PC-9 (cell line): Measurements from ENCODE around the gene CTNS. TPM values are rescaled to one million over a fixed set of nuclear protein-coding genes. Genes with fewer than 3 reads are reported as not detected.

ENCODE experiments used
- BruUV-seq: library from RNA; stranded (reverse); fragments of 400-500 nt; replicated peaks from 2 replicates; lab custom pipeline; 2021; lab: Mats Ljungman, UMichigan
- CTCF ChIA-PET: fragments of 300-600 bp; sonication (Branson Sonifier 250); formaldehyde crosslinking; loops from one replicate; lab custom pipeline; 2022; ENCODE audit warnings: antibody characterized with exemption; lab: Charles Lee
- POLR2A ChIA-PET: fragments of 300-600 bp; sonication (Branson Sonifier 250); formaldehyde crosslinking; loops from one replicate; lab custom pipeline; 2022; ENCODE audit warnings: antibody characterized with exemption; ENCODE audit not compliant: unreplicated experiment; lab: Charles Lee
- DNase-seq, 2 experiments: peaks; one replicate each; pipeline versions ENCODE4 v3.0.0 to v3.0.0-alpha.2; 2015 to 2022; ENCODE audit warnings: mixed read lengths in 1 of 2
- H2AFZ ChIP-seq: fragments of 200-600 bp; sonication (generic); 2 replicates; pipeline ENCODE4 v1.8.1; 2017; ENCODE audit warnings: antibody characterized with exemption
- H3F3A ChIP-seq: fragments of 200-600 bp; sonication (generic); 2 replicates; pipeline ENCODE4 v1.8.1; 2017; ENCODE audit warnings: antibody characterized with exemption, mild to moderate bottlenecking, low read depth; ENCODE audit not compliant: insufficient read depth
- H3K27ac ChIP-seq: fragments of 200-600 bp; sonication (generic); 2 replicates; pipeline ENCODE4 v1.6.1; 2016; ENCODE audit warnings: mixed run types
- H3K27me3 ChIP-seq: fragments of 200-600 bp; sonication (generic); 2 replicates; pipeline ENCODE4 v1.6.1; 2016; ENCODE audit warnings: low read depth, mixed run types; ENCODE audit not compliant: insufficient read depth
- H3K36me3 ChIP-seq: fragments of 200-600 bp; sonication (generic); 2 replicates; pipeline ENCODE4 v1.6.1; 2016; ENCODE audit warnings: low read depth, mixed run types
- H3K4me1 ChIP-seq: fragments of 200-600 bp; sonication (generic); replicated peaks from 2 replicates; pipeline ENCODE4 v1.6.1; 2016; ENCODE audit warnings: mixed run types; ENCODE audit not compliant: insufficient read depth
- H3K4me2 ChIP-seq: fragments of 200-600 bp; sonication (generic); 2 replicates; pipeline ENCODE4 v1.6.1; 2017; ENCODE audit warnings: mixed run types
- H3K4me3 ChIP-seq: fragments of 200-600 bp; sonication (generic); 2 replicates; pipeline ENCODE4 v1.6.1; 2016; ENCODE audit warnings: mixed run types
- H3K79me2 ChIP-seq: fragments of 200-600 bp; sonication (generic); 2 replicates; pipeline ENCODE4 v1.6.1; 2017; ENCODE audit warnings: low read depth, mixed run types
- H3K9me2 ChIP-seq: fragments of 200-600 bp; sonication (generic); 2 replicates; pipeline ENCODE4 v1.8.1; 2017; ENCODE audit warnings: mild to moderate bottlenecking; ENCODE audit not compliant: insufficient read depth
- H3K9me3 ChIP-seq: fragments of 200-600 bp; sonication (generic); 2 replicates; pipeline ENCODE4 v1.8.1; 2016; ENCODE audit warnings: low read depth; ENCODE audit not compliant: insufficient read depth
- H4K20me1 ChIP-seq: fragments of 200-600 bp; sonication (generic); 2 replicates; pipeline ENCODE4 v1.8.1; 2017; ENCODE audit not compliant: insufficient read depth
- CTCF ChIP-seq: fragments of 200-600 bp; sonication (generic); conservative IDR thresholded peaks from 2 replicates; pipeline ENCODE4 v1.6.1; 2017; ENCODE audit warnings: mixed run types, antibody characterized with exemption, mild to moderate bottlenecking, moderate library complexity
- EZH2 ChIP-seq: fragments of 200-600 bp; sonication (generic); IDR thresholded peaks from 2 replicates; pipeline ENCODE4 v1.8.0; 2017; ENCODE audit warnings: antibody characterized with exemption, low read depth
- intact Hi-C: fragments of 100-400 bp; cut with micrococcal nuclease; formaldehyde crosslinking; loops from one replicate; pipeline ENCODE4 v1.10.0; 2022; ENCODE audit not compliant: unreplicated experiment
- total RNA-seq: library from RNA; stranded (reverse); gene quantifications from 2 replicates; pipeline ENCODE4 v1.2.3, GENCODE V29; 2021

Gene CTNS
- total RNA-seq, 1 experiment from 2014 or later, result 12.5 TPM

GRCh38 chr17:3668279-3669084, 31.9 kb downstream of the CTNS start, which contains the start of the genes EMC6 and TAX1BP3:
EMC6 (plus strand) TSS chr17:3668812; CDS start chr17:3669147, 335 bp downstream.
TAX1BP3 (minus strand) TSS chr17:3668578; CDS start chr17:3668526, 52 bp downstream.
- ChIA-PET CTCF (interaction anchor here (0.6 kb wide), 1 partner anchor 464 kb away, joined by 3 read pairs; no protein-coding TSS in a partner anchor), POLR2A (interaction anchor here (0.6 to 1.7 kb wide), 5 partner anchors 32 to 659 kb away, joined by 3 to 26 read pairs (median 6); partner anchors contain the start of genes CTNS and SHPK)
- Histone ChIP-seq H4K20me1 (peaks cover 39% of the 10 kb centered on the region), H3K79me2 (peaks cover 63% of the 10 kb centered on the region), H3K4me2 (peak within 1 kb of the TSS; percentile 98), H3K36me3 (no peaks in the 10 kb centered on the region), H3K9me2 (no peaks in the 10 kb centered on the region), H3K4me3 (peak within 1 kb of the TSS; percentile 95), H3K27ac (peak within 1 kb of the TSS; percentile 88), H2AFZ (peak within 1 kb of the TSS; percentile 83), H3K27me3 (no peaks in the 10 kb centered on the region), H3K9me3 (no peaks in the 10 kb centered on the region), H3K4me1 (peaks cover 25% of the 10 kb centered on the region), H3F3A (peaks cover 24% of the 10 kb centered on the region)
- no TSS peak for BruUV-seq
- peak; percentile 92 to 100 for DNase-seq
- intact Hi-C loops, result loop anchor here (1.0 to 5.0 kb wide), 4 partner anchors 32 to 1261 kb away; partner anchors contain the start of genes CTNS, HASPIN and SHPK
- TF ChIP-seq CTCF (no peak; the same call in 1 of the 2 replicates), EZH2 (no peak)

- peak overlapping the region; percentile 77 for H2AFZ ChIP-seq
- peaks cover 24% of the 10 kb centered on the region for H3F3A ChIP-seq
- no peak for DNase-seq
- CTCF ChIA-PET, result no interaction called here
- H3K4me1 ChIP-seq, result peaks cover 25% of the 10 kb centered on the region
- H3K79me2 ChIP-seq, result peaks cover 63% of the 10 kb centered on the region
- TF ChIP-seq EZH2, result no peak
- TF ChIP-seq CTCF, result no peak
- intact Hi-C loops, result loop anchor here (2.0 to 5.0 kb wide), 3 partner anchors 53 to 1262 kb away; partner anchors contain the start of gene HASPIN
- H3K27ac ChIP-seq, result peak overlapping the region; percentile 22; the same call in 1 of the 2 replicates
- peaks cover 39% of the 10 kb centered on the region for H4K20me1 ChIP-seq
- BruUV-seq, result TSS peak; percentile 71
- H3K9me3 ChIP-seq, result no peaks in the 10 kb centered on the region
- H3K9me2 ChIP-seq, result no peaks in the 10 kb centered on the region
- peak overlapping the region; percentile 98 for H3K4me2 ChIP-seq
- peak overlapping the region; percentile 95 for H3K4me3 ChIP-seq
- H3K36me3 ChIP-seq, result no peaks in the 10 kb centered on the region
- H3K27me3 ChIP-seq, result no peaks in the 10 kb centered on the region
- POLR2A ChIA-PET, result interaction anchor here (0.8 to 1.0 kb wide), 2 partner anchors 33 to 68 kb away, joined by 4 to 6 read pairs; partner anchors contain the start of genes CTNS and SHPK
Observed at GRCh38 chr17:3669085-3669347, 32.5 kb downstream of the CTNS start.

GRCh38 chr17:3669548-3669947, 33.0 kb downstream of the CTNS start:
- ChIA-PET CTCF (interaction anchor here (0.7 kb wide), 1 partner anchor 227 kb away, joined by 5 read pairs; no protein-coding TSS in a partner anchor), POLR2A (no interaction called here)
- Histone ChIP-seq H3K27ac (peak overlapping the region; percentile 22; the same call in 1 of the 2 replicates), H3K36me3 (no peaks in the 10 kb centered on the region), H4K20me1 (peaks cover 38% of the 10 kb centered on the region), H3K9me3 (no peaks in the 10 kb centered on the region), H3K27me3 (no peaks in the 10 kb centered on the region), H2AFZ (no peak overlapping the region; the same call in 1 of the 2 replicates), H3F3A (peaks cover 28% of the 10 kb centered on the region), H3K4me3 (peak overlapping the region; percentile 95), H3K79me2 (peaks cover 63% of the 10 kb centered on the region), H3K9me2 (no peaks in the 10 kb centered on the region), H3K4me2 (peak overlapping the region; percentile 98), H3K4me1 (peaks cover 25% of the 10 kb centered on the region)
- no peak for DNase-seq
- intact Hi-C loops, result loop anchor here (2.0 to 5.0 kb wide), 3 partner anchors 53 to 1262 kb away; partner anchors contain the start of gene HASPIN
- TF ChIP-seq EZH2 (no peak), CTCF (no peak)
- no TSS peak for BruUV-seq
